HepG2 (cell line): ENCODE measurements around the gene NT5DC4. TPM values are rescaled to one million over a fixed set of nuclear protein-coding genes. Genes with fewer than 3 reads are reported as not detected.

ENCODE experiments used
- ARID5B ChIP-seq: IDR thresholded peaks from 2 replicates; pipeline ENCODE4 v1.4.0; 2020; ENCODE audit warnings: mild to moderate bottlenecking, missing genetic modification reagents
- CEBPG ChIP-seq: IDR thresholded peaks from 2 replicates; pipeline ENCODE4 v1.6.1; 2016
- FOXK1 ChIP-seq: sonication (generic); formaldehyde crosslinking; IDR thresholded peaks from 2 replicates; pipeline ENCODE4 v1.4.0; 2020; ENCODE audit warnings: low read depth, missing genetic modification reagents, borderline replicate concordance
- HMGXB3 ChIP-seq: sonication (generic); formaldehyde crosslinking; IDR thresholded peaks from 2 replicates; pipeline ENCODE4 v1.4.0; 2020; ENCODE audit warnings: missing genetic modification reagents, borderline replicate concordance
- HOXA5 ChIP-seq: sonication (generic); formaldehyde crosslinking; IDR thresholded peaks from 2 replicates; pipeline ENCODE4 v1.4.0; 2020; ENCODE audit warnings: missing genetic modification reagents
- MXI1 ChIP-seq: IDR thresholded peaks from 3 replicates; pipeline ENCODE4 v1.6.1; 2012; ENCODE audit warnings: low read depth, low read length, inconsistent platforms, borderline replicate concordance
- RXRB ChIP-seq: IDR thresholded peaks from 2 replicates; pipeline ENCODE4 v1.6.1; 2016; ENCODE audit warnings: borderline replicate concordance, missing genetic modification reagents, missing compliant biosample characterization
- SMC3 ChIP-seq: IDR thresholded peaks from 2 replicates; pipeline ENCODE4 v1.6.1; 2011; ENCODE audit warnings: low read length, improper control_type of control experiment
- SOX6 ChIP-seq, 2 experiments: fragments of 450-650 bp in 1 of 2; sonication (generic) in 1 of 2; formaldehyde crosslinking in 1 of 2; IDR thresholded peaks; 2 replicates each; pipeline versions ENCODE4 v1.4.0 to v1.6.1; 2017 to 2020; ENCODE audit warnings: antibody characterized with exemption in 1 of 2, mild to moderate bottlenecking in 1 of 2, missing genetic modification reagents in 1 of 2
- TSC22D2 ChIP-seq: sonication (generic); formaldehyde crosslinking; IDR thresholded peaks from 2 replicates; pipeline ENCODE4 v1.5.1; 2020; ENCODE audit warnings: missing genetic modification reagents, mild to moderate bottlenecking, borderline replicate concordance
- ZNF501 ChIP-seq: sonication (generic); formaldehyde crosslinking; IDR thresholded peaks from 2 replicates; pipeline ENCODE4 v1.5.1; 2020; ENCODE audit warnings: mild to moderate bottlenecking, moderate library complexity, missing genetic modification reagents
- ZNF614 ChIP-seq: IDR thresholded peaks from 2 replicates; pipeline ENCODE4 v1.6.1; 2018; ENCODE audit warnings: missing biosample characterization, missing genetic modification reagents, inconsistent platforms, borderline replicate concordance
- polyA plus RNA-seq, 8 experiments: library from polyadenylated mRNA; depleted of rRNA in 3 of 8; stranded (reverse) in 7 of 8; unstranded in 1 of 8; fragments of >200 nt; fragmentation: Illumina TruSeq in 4 of 8; extraction: Trizol in 4 of 8; gene quantifications; 2 replicates each; pipeline versions ENCODE4 v1.2.1 to v1.2.3, GENCODE V29; 2011 to 2016; ENCODE audit warnings: low read depth in 4 of 8, missing spikeins in 1 of 8, mixed read lengths in 1 of 8; ENCODE audit not compliant: insufficient read depth in 1 of 8
- total RNA-seq, 5 experiments: library from RNA; depleted of rRNA; stranded (reverse); fragments of >200 nt; fragmentation: Illumina TruSeq; extraction: Trizol; gene quantifications; 2 replicates each; pipeline ENCODE4 v1.2.3, GENCODE V29; 2016; ENCODE audit warnings: low read depth in 1 of 5
- TF ChIP-seq, protein P1 (sequence below): sonication (generic); formaldehyde crosslinking; IDR thresholded peaks from 2 replicates; pipeline ENCODE4 v1.4.0; 2020; ENCODE audit warnings: missing genetic modification reagents
- TF ChIP-seq, protein P2 (sequence below): sonication (generic); formaldehyde crosslinking; IDR thresholded peaks from 2 replicates; pipeline ENCODE4 v1.9.0; 2021; ENCODE audit warnings: missing genetic modification reagents, borderline replicate concordance

Gene NT5DC4
- total and polyA plus RNA-seq, 2 of the 13 experiments (the other 11 are each of a cell fraction or from before 2014, with no cell fraction given), result 0.04 to 4.2 TPM

- TF ChIP-seq ARID5B (CRISPR knock-in tag), result peak; percentile 60
- TF ChIP-seq TSC22D2 (CRISPR knock-in tag), result peak; percentile 29; the same call in 1 of the 2 replicates
- peak; percentile 99 for TF ChIP-seq SMC3
- peak; percentile 60; the same call in 1 of the 2 replicates for TF ChIP-seq CEBPG (CRISPR knock-in tag)
- peak; percentile 28; the same call in 1 of the 2 replicates for TF ChIP-seq FOXK1 (CRISPR knock-in tag)
- 0 out of 2 replicates have a peak, but pooled peaks have one; percentile 53 for TF ChIP-seq HOXA5 (CRISPR knock-in tag)
- peak; percentile 62; the same call in 1 of the 2 replicates for TF ChIP-seq HMGXB3 (CRISPR knock-in tag)
- peak; percentile 82; the same call in 1 of the 2 replicates for TF ChIP-seq ZNF614 (CRISPR knock-in tag)
- TF ChIP-seq MXI1, result peak; percentile 49; the same call in 1 of the 3 replicates
- peak; percentile 28; the same call in 1 of the 2 replicates for TF ChIP-seq ZNF501 (CRISPR knock-in tag)
- TF ChIP-seq, protein P1, sequence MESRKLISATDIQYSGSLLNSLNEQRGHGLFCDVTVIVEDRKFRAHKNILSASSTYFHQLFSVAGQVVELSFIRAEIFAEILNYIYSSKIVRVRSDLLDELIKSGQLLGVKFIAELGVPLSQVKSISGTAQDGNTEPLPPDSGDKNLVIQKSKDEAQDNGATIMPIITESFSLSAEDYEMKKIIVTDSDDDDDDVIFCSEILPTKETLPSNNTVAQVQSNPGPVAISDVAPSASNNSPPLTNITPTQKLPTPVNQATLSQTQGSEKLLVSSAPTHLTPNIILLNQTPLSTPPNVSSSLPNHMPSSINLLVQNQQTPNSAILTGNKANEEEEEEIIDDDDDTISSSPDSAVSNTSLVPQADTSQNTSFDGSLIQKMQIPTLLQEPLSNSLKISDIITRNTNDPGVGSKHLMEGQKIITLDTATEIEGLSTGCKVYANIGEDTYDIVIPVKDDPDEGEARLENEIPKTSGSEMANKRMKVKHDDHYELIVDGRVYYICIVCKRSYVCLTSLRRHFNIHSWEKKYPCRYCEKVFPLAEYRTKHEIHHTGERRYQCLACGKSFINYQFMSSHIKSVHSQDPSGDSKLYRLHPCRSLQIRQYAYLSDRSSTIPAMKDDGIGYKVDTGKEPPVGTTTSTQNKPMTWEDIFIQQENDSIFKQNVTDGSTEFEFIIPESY (CRISPR knock-in tag), result peak; percentile 55; the same call in 1 of the 2 replicates
- TF ChIP-seq, protein P2, sequence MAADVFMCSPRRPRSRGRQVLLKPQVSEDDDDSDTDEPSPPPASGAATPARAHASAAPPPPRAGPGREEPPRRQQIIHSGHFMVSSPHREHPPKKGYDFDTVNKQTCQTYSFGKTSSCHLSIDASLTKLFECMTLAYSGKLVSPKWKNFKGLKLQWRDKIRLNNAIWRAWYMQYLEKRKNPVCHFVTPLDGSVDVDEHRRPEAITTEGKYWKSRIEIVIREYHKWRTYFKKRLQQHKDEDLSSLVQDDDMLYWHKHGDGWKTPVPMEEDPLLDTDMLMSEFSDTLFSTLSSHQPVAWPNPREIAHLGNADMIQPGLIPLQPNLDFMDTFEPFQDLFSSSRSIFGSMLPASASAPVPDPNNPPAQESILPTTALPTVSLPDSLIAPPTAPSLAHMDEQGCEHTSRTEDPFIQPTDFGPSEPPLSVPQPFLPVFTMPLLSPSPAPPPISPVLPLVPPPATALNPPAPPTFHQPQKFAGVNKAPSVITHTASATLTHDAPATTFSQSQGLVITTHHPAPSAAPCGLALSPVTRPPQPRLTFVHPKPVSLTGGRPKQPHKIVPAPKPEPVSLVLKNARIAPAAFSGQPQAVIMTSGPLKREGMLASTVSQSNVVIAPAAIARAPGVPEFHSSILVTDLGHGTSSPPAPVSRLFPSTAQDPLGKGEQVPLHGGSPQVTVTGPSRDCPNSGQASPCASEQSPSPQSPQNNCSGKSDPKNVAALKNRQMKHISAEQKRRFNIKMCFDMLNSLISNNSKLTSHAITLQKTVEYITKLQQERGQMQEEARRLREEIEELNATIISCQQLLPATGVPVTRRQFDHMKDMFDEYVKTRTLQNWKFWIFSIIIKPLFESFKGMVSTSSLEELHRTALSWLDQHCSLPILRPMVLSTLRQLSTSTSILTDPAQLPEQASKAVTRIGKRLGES (CRISPR knock-in tag), result no peak
- peak; percentile 65; the same call in 1 of the 2 replicates for TF ChIP-seq RXRB (CRISPR knock-in tag)
- TF ChIP-seq SOX6 (IDR thresholded peaks at IDR 0.05), result no peak
- TF ChIP-seq SOX6 (CRISPR knock-in tag; IDR thresholded peaks at IDR 0.05), result peak; percentile 28; the same call in 1 of the 2 replicates
These were observed 29.1 kb downstream of the NT5DC4 start (continued) for GRCh38 chr2:112749755-112750559.
